Fibroblast of lung (primary cell): ENCODE data around the gene KCNT2. TPM values are rescaled to one million over a fixed set of nuclear protein-coding genes. Genes with fewer than 3 reads are reported as not detected.
"Not testable (repeated sequence)": the region's sequence is repeated elsewhere in the genome, so short reads cannot be mapped to it uniquely, and the experiment has no call there.

Experiments
- DNase-seq, 2 donors: peaks; one replicate each; pipeline versions ENCODE4 v3.0.0 to v3.0.0-alpha.2; 2010; ENCODE audit warnings: low read depth in 2 of 2
- H2AFZ ChIP-seq: 2 replicates; pipeline ENCODE4 v1.5.1; 2012; ENCODE audit warnings: low read length, control low read depth, inconsistent platforms
- H3K27ac ChIP-seq: 2 replicates; pipeline ENCODE4 v1.5.1; 2011; ENCODE audit warnings: low read length, control low read depth; ENCODE audit not compliant: insufficient read depth
- H3K27me3 ChIP-seq: 2 replicates; pipeline ENCODE4 v1.5.1; 2011; ENCODE audit warnings: mild to moderate bottlenecking, low read length; ENCODE audit not compliant: control insufficient read depth, insufficient read depth
- H3K36me3 ChIP-seq: 2 replicates; pipeline ENCODE4 v1.5.1; 2011; ENCODE audit warnings: low read length; ENCODE audit not compliant: control insufficient read depth, insufficient read depth
- H3K4me1 ChIP-seq: 2 replicates; pipeline ENCODE4 v1.5.1; 2011; ENCODE audit warnings: low read length; ENCODE audit not compliant: control insufficient read depth, insufficient read depth; ENCODE audit errors: extremely low read depth
- H3K4me2 ChIP-seq: 2 replicates; pipeline ENCODE4 v1.5.1; 2011; ENCODE audit warnings: low read length, control low read depth; ENCODE audit not compliant: insufficient read depth; ENCODE audit errors: extremely low read depth
- H3K4me3 ChIP-seq, 4 experiments: fragments of 200-600 bp in 1 of 4; sonication (generic) in 1 of 4; replicated peaks in 1 of 4; 2 replicates each; pipeline ENCODE4 v1.5.1; 2011 to 2016; ENCODE audit warnings: low read length in 4 of 4, low read depth in 3 of 4, mild to moderate bottlenecking in 3 of 4, control low read depth in 2 of 4, inconsistent platforms in 1 of 4, mixed read lengths in 1 of 4; ENCODE audit not compliant: insufficient read depth in 1 of 4; ENCODE audit errors: control extremely low read depth in 1 of 4
- H3K79me2 ChIP-seq: 2 replicates; pipeline ENCODE4 v1.5.1; 2012; ENCODE audit warnings: mild to moderate bottlenecking, low read length, inconsistent platforms; ENCODE audit not compliant: control insufficient read depth, insufficient read depth
- H3K9ac ChIP-seq: 2 replicates; pipeline ENCODE4 v1.5.1; 2011; ENCODE audit warnings: mild to moderate bottlenecking, low read length, control low read depth; ENCODE audit not compliant: insufficient read depth
- H3K9me3 ChIP-seq: 2 replicates; pipeline ENCODE4 v1.5.1; 2012; ENCODE audit warnings: low read depth, low read length; ENCODE audit not compliant: control insufficient read depth, insufficient read depth
- H4K20me1 ChIP-seq: 2 replicates; pipeline ENCODE4 v1.5.1; 2011; ENCODE audit warnings: low read length; ENCODE audit not compliant: control insufficient read depth, insufficient read depth; ENCODE audit errors: extremely low read depth
- EZH2 ChIP-seq: IDR thresholded peaks from 2 replicates; pipeline ENCODE4 v1.5.1; 2012; ENCODE audit warnings: low read length, control low read depth, mild to moderate bottlenecking; ENCODE audit errors: missing control alignments
- polyA plus RNA-seq, 2 donors: library from polyadenylated mRNA; depleted of rRNA in 1 of 2; stranded (reverse) in 1 of 2; unstranded in 1 of 2; fragments of >200 nt; gene quantifications; 2 replicates each; pipeline ENCODE4 v1.2.1, GENCODE V29; 2011 to 2012; ENCODE audit warnings: missing spikeins in 1 of 2
- total RNA-seq: library from RNA; depleted of rRNA; stranded (reverse); fragments of >200 nt; gene quantifications from 2 replicates; pipeline ENCODE4 v1.2.1, GENCODE V29; 2014
- TF ChIP-seq, protein P1 (sequence below), 2 donors: IDR thresholded peaks in 1 of 2; conservative IDR thresholded peaks in 1 of 2; 1 replicate in 1 of 2; 2 replicates in 1 of 2; pipeline ENCODE4 v1.5.1; 2011 to 2012; ENCODE audit warnings: low read length in 2 of 2, control low read depth in 1 of 2, inconsistent platforms in 1 of 2, low read depth in 1 of 2, mild to moderate bottlenecking in 1 of 2

KCNT2 gene
- total and polyA plus RNA-seq, 2 donors (not counting 1 experiment from before 2014, with no cell fraction given), result 0.96 to 8.1 TPM

- no peak overlapping the region for H3K27ac ChIP-seq
- no peaks in the 10 kb centered on the region for H4K20me1 ChIP-seq
- H3K4me1 ChIP-seq, result no peaks in the 10 kb centered on the region
- H3K4me3 ChIP-seq, result no peak overlapping the region
- no peaks in the 10 kb centered on the region for H3K36me3 ChIP-seq
- DNase-seq, result no peak
- TF ChIP-seq, protein P1, sequence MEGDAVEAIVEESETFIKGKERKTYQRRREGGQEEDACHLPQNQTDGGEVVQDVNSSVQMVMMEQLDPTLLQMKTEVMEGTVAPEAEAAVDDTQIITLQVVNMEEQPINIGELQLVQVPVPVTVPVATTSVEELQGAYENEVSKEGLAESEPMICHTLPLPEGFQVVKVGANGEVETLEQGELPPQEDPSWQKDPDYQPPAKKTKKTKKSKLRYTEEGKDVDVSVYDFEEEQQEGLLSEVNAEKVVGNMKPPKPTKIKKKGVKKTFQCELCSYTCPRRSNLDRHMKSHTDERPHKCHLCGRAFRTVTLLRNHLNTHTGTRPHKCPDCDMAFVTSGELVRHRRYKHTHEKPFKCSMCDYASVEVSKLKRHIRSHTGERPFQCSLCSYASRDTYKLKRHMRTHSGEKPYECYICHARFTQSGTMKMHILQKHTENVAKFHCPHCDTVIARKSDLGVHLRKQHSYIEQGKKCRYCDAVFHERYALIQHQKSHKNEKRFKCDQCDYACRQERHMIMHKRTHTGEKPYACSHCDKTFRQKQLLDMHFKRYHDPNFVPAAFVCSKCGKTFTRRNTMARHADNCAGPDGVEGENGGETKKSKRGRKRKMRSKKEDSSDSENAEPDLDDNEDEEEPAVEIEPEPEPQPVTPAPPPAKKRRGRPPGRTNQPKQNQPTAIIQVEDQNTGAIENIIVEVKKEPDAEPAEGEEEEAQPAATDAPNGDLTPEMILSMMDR (conservative IDR thresholded peaks at IDR 0.05 in 1 of 2, IDR thresholded peaks at IDR 0.05 in 1 of 2; ENCODE audit: low read depth in 1 of 2, low read length in 2 of 2), result no peak
- no peak for TF ChIP-seq EZH2
- no peaks in the 10 kb centered on the region for H3K27me3 ChIP-seq
- no peak overlapping the region for H2AFZ ChIP-seq
- no peak overlapping the region for H3K4me2 ChIP-seq
- no peaks in the 10 kb centered on the region for H3K9me3 ChIP-seq
- no peaks in the 10 kb centered on the region for H3K79me2 ChIP-seq
- no peak overlapping the region for H3K9ac ChIP-seq
Observed at GRCh38 chr1:196650403-196650802, 42.2 kb upstream of the KCNT2 start.

GRCh38 chr1:196649990-196650389 lies 41.8 kb upstream of the KCNT2 start:
- no peak overlapping the region for H3K4me3 ChIP-seq
- no peaks in the 10 kb centered on the region for H3K4me1 ChIP-seq

GRCh38 chr1:196640976-196641375 lies 32.7 kb upstream of the KCNT2 start:
- H3K9me3 ChIP-seq, result no peaks in the 10 kb centered on the region
- DNase-seq, result no peak
- no peak for TF ChIP-seq EZH2
- TF ChIP-seq, protein P1 (conservative IDR thresholded peaks at IDR 0.05 in 1 of 2, IDR thresholded peaks at IDR 0.05 in 1 of 2; ENCODE audit: low read depth in 1 of 2, low read length in 2 of 2), result no peak
- no peaks in the 10 kb centered on the region for H3K27me3 ChIP-seq
- no peaks in the 10 kb centered on the region for H4K20me1 ChIP-seq
- H3K4me3 ChIP-seq, result no peak overlapping the region
- no peak overlapping the region for H3K27ac ChIP-seq
- no peaks in the 10 kb centered on the region for H3K4me1 ChIP-seq
- H3K36me3 ChIP-seq, result no peaks in the 10 kb centered on the region
- H3K4me2 ChIP-seq, result no peak overlapping the region
- no peak overlapping the region for H2AFZ ChIP-seq
- no peaks in the 10 kb centered on the region for H3K79me2 ChIP-seq
- H3K9ac ChIP-seq, result no peak overlapping the region

More at GRCh38 chr1:196649990-196650389, 41.8 kb upstream of the KCNT2 start:
- Histone ChIP-seq H3K27me3 (no peaks in the 10 kb centered on the region), H3K9me3 (no peaks in the 10 kb centered on the region), H3K36me3 (no peaks in the 10 kb centered on the region), H3K9ac (no peak overlapping the region), H2AFZ (no peak overlapping the region), H3K4me2 (no peak overlapping the region), H3K79me2 (no peaks in the 10 kb centered on the region), H3K27ac (no peak overlapping the region), H4K20me1 (no peaks in the 10 kb centered on the region)
- TF ChIP-seq, protein P1 (conservative IDR thresholded peaks at IDR 0.05 in 1 of 2, IDR thresholded peaks at IDR 0.05 in 1 of 2; ENCODE audit: low read depth in 1 of 2, low read length in 2 of 2), result no peak
- no peak for TF ChIP-seq EZH2
- DNase-seq, result no peak

GRCh38 chr1:196639291-196639690 lies 31.1 kb upstream of the KCNT2 start:
- not testable (repeated sequence) for H3K9me3 ChIP-seq, H3K79me2 ChIP-seq, H3K4me2 ChIP-seq, DNase-seq, H4K20me1 ChIP-seq, H3K4me1 ChIP-seq, H2AFZ ChIP-seq, H3K27me3 ChIP-seq, H3K36me3 ChIP-seq, H3K4me3 ChIP-seq, H3K27ac ChIP-seq, H3K9ac ChIP-seq
